ENCODE results near the gene ACOXL. TPM values are rescaled to one million over a fixed set of nuclear protein-coding genes. Genes with fewer than 3 reads are reported as not detected.
A peak's percentile ranks its signal among the peaks of the same experiment; 100 is the strongest.

ACOXL gene
- total and polyA plus RNA-seq, 9 of the 15 experiments (the other 6 are each of a cell fraction or from before 2014, with no cell fraction given), result 0.31 to 0.56 TPM; not detected in 7

- Histone ChIP-seq H3K9me1 (ENCODE audit: control insufficient read depth, insufficient read depth, low read length) (no peaks in the 10 kb centered on the region), H3K4me2 (ENCODE audit: insufficient read depth, low read length) (no peak overlapping the region), H3K79me2 (ENCODE audit: control insufficient read depth, insufficient read depth, low read length) (no peaks in the 10 kb centered on the region), H3K27ac (ENCODE audit: extremely low read depth, low read depth, low read length) (no peak overlapping the region), H3K4me3 (no peak overlapping the region), H3K27me3 (ENCODE audit: control insufficient read depth in 2 of 2, insufficient read depth in 2 of 2, low read length in 2 of 2) (peaks cover 18 to 56% of the 10 kb centered on the region in 2 experiments), H3K9me3 (replicated peaks; ENCODE audit: control insufficient read depth, insufficient read depth, low read depth, low read length) (no peaks in the 10 kb centered on the region), H3K9ac (ENCODE audit: insufficient read depth in 1 of 2, low read depth in 2 of 2, low read length in 2 of 2) (no peak overlapping the region), H3K4me1 (replicated peaks in 1 of 2; ENCODE audit: control insufficient read depth in 2 of 2, insufficient read depth in 2 of 2, low read length in 2 of 2) (no peaks in the 10 kb centered on the region), H3K36me3 (ENCODE audit: control insufficient read depth, insufficient read depth, low read length) (no peaks in the 10 kb centered on the region), H4K20me1 (replicated peaks; ENCODE audit: control insufficient read depth, insufficient read depth, low read length) (no peaks in the 10 kb centered on the region), H2AFZ (ENCODE audit: low read depth, low read length) (no peak overlapping the region)
- intact Hi-C loops (cut with micrococcal nuclease), result no loop called here
- no TSS peak for BruUV-seq (replicated peaks)
- ChIA-PET CTCF (ENCODE audit: low intra/inter-chr PET ratio) (no interaction called here), POLR2A (no interaction called here)
- no peak for DNase-seq (ENCODE audit: extremely low read depth in 1 of 4, low spot score in 3 of 4)
- peak; percentile 17; the same call in 1 of the 2 replicates for TF ChIP-seq ATF3 (IDR thresholded peaks at IDR 0.05)
- no peak for TF ChIP-seq ATF3 (CRISPR knock-in tag; conservative IDR thresholded peaks at IDR 0.05)
- TF ChIP-seq RFX1 (IDR thresholded peaks at IDR 0.05), result no peak
- FAIRE-seq, result no peak
- in situ Hi-C loops (cut with MboI), result no loop called here
- WGBS (ENCODE audit: insufficient coverage, low coverage, missing lambda C conversion rate), result 1% methylated on average over 5 of the region's 5 CpGs
- no peak for ATAC-seq
These were observed 132.8 kb downstream of the ACOXL start for GRCh38 chr2:110865188-110865587.

- no peak for FAIRE-seq
- CTCF ChIA-PET (ENCODE audit: low intra/inter-chr PET ratio), result interaction anchor here (0.6 kb wide), 1 partner anchor 12 kb away, joined by 3 read pairs; no protein-coding TSS in a partner anchor
- no peak for TF ChIP-seq AFF1 (IDR thresholded peaks at IDR 0.05; ENCODE audit: low read depth in 1 of 2, partially characterized antibody in 2 of 2)
- TF ChIP-seq TCF7 (IDR thresholded peaks at IDR 0.05; ENCODE audit: borderline replicate concordance), result no peak
- no peak for TF ChIP-seq ETV6 (IDR thresholded peaks at IDR 0.05; ENCODE audit: borderline replicate concordance in 1 of 2, low read depth in 2 of 2, low read length in 1 of 2)
- no peak for TF ChIP-seq ETV6 (CRISPR knock-in tag; IDR thresholded peaks at IDR 0.05; ENCODE audit: borderline replicate concordance)
- TF ChIP-seq ETS1 (conservative IDR thresholded peaks at IDR 0.05; ENCODE audit: control insufficient read depth, low read depth, low read length), result no peak
- TF ChIP-seq NR3C1 (CRISPR knock-in tag; IDR thresholded peaks at IDR 0.05), result no peak
- TF ChIP-seq PTBP1 (IDR thresholded peaks at IDR 0.05; ENCODE audit: low read depth, low read length), result no peak
These were observed 133.7 kb downstream of the ACOXL start for GRCh38 chr2:110866045-110866444.

More at GRCh38 chr2:110866045-110866444, 133.7 kb downstream of the ACOXL start:
- no peak overlapping the region for H3K9ac ChIP-seq (ENCODE audit: insufficient read depth in 1 of 2, low read depth in 2 of 2, low read length in 2 of 2)
- BruUV-seq (replicated peaks), result no TSS peak
- H3K27me3 ChIP-seq (ENCODE audit: control insufficient read depth in 2 of 2, insufficient read depth in 2 of 2, low read length in 2 of 2), result peaks cover 14 to 48% of the 10 kb centered on the region in 2 experiments; a peak in 4 of 5 replicates
- H3K36me3 ChIP-seq (ENCODE audit: control insufficient read depth, insufficient read depth, low read length), result no peaks in the 10 kb centered on the region
- DNase-seq (ENCODE audit: extremely low read depth in 1 of 4, low spot score in 3 of 4), result no peak
- intact Hi-C loops (cut with micrococcal nuclease), result no loop called here
- H4K20me1 ChIP-seq (replicated peaks; ENCODE audit: control insufficient read depth, insufficient read depth, low read length), result no peaks in the 10 kb centered on the region
- no peak overlapping the region for H3K4me3 ChIP-seq
- no peaks in the 10 kb centered on the region for H3K9me1 ChIP-seq (ENCODE audit: control insufficient read depth, insufficient read depth, low read length)
- WGBS (ENCODE audit: insufficient coverage, low coverage, missing lambda C conversion rate), result 5% methylated on average over 7 of the region's 7 CpGs
- no peak for ATAC-seq
- no peak overlapping the region for H3K27ac ChIP-seq (ENCODE audit: extremely low read depth, low read depth, low read length)
- no peak overlapping the region for H2AFZ ChIP-seq (ENCODE audit: low read depth, low read length)
- no peak overlapping the region for H3K4me2 ChIP-seq (ENCODE audit: insufficient read depth, low read length)
- H3K79me2 ChIP-seq (ENCODE audit: control insufficient read depth, insufficient read depth, low read length), result no peaks in the 10 kb centered on the region
- H3K4me1 ChIP-seq (replicated peaks in 1 of 2; ENCODE audit: control insufficient read depth in 2 of 2, insufficient read depth in 2 of 2, low read length in 2 of 2), result no peaks in the 10 kb centered on the region
- no peaks in the 10 kb centered on the region for H3K9me3 ChIP-seq (replicated peaks; ENCODE audit: control insufficient read depth, insufficient read depth, low read depth, low read length)
- in situ Hi-C loops (cut with MboI), result no loop called here
- POLR2A ChIA-PET, result no interaction called here

Data from K562 (cell line).